ENCODE measurements around the gene SLC16A3.

The SLC16A3 gene

DNA sequence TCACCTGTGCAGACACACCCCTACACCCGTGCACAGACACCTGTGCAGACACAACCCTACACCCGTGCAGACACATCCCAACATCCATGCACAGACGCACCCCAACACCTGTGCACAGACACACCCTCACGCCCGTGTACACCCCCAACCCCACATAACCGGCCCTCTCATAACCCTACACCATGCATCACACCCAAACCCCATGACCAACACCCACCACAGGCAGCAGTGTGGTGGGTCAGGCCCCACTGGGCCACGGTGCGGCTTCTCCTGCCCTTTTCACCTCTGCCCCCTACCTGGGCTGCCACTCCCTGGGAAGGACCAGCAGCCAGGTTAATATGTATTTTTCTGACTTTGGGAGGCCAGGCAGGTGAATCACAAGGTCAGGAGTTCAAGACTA is 4.2 kb upstream of the SLC16A3 start:
- DNase-seq = no peak

DNA sequence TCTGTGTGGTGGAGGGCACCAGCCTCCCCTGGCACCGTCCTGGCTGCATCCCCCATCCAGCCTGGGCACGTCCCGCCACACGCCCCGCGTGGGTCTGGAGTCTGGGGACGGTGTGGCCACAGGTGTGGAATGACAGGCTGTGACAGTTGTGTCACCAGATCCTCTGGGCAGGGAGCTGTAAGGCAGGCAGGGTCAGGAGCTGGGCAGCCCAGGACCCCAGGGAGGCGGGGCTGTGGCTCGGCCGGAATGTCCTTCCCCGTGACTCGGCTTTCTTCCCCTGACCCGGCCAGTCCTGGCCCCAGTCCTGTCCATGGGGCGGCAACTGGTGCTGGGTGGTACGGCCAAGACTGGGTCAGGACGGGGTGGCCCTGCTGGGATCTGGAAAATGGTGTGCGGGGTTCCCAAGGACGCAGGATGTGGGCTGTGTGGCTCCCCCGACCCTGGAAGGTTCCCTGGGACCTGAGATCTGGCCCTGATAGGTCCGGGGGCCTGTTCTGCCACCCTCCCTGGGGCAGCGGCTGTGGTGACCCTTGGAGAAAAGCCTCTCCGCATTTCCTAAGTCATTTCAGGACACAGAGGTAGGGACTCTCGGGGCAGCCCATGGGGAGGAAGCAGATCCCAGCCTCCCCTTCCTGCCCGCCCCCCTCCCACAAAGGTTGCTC is 3.3 kb upstream of the SLC16A3 start:
- no peak for DNase-seq

DNA sequence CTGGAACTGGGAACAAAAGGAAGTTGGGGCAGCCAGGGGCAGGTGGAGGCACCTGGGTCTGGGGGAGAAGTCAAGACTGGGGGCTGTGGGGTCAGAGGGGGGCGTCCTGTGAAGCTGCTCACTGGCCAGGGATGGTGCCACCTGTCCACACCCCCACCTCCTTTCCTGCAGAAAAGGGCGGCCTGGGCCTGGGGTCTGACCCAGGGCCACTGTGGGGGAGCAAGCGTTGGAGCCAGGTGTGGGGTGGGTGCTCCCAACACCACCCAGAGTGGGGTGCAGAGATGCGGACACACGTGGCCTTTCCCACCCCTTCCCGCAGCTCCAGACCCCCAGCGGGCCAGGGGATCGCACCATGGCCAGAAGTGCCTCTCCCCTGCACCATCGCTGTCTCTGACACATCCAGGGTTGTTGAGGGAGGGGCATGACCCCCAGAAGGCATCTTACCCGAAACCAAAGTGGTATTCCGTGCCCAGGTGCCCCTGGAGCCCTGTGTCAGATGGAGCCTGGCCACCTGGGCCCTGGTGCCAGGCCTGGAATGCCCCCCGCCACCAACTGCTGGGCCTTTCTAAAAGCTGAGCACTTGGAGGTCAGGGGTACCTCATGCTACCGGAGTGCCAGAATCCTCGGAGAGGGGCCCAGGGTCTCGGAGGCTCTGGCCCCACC is 2.6 kb upstream of the SLC16A3 start:
- no peak for DNase-seq

DNA sequence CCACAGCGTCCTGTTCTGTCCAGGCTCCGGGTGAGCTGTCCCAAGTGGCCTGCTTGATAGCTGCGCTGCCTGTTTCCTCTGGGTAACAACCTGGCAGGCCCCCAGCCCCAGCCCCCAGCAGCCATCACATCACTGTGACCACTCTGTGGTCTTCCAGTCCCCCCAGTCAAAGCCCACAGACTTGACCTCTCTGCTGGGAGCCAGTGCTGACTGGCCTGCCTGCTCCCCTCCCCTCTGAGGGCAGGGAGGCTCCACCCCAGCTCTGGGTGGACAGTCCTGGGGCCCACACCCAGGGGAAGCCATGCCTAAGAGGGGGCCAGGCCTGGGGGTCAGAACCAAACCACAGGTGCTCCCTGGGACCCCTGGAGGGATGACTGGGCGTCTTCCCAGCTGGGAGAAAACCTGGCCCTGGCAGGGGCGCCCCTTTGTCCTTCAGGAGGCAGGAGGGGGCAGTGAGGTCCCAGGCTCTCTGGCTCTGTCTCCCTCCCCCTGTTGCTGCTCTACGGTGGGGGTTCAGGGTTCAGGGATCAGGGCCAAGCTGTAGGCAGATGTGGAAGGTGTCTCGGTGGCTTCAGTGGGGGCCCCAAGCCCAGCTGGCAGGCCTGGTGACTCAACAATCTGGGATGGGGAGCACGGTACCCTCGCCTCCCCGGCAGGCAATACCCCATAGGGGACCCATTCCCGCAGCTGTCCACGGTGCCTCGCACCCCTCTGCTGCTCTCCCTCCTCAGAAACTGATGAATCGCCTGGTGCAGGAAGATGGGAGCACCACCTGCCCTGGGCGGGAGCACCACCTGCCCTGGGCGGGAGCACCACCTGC is 1.8 kb upstream of the SLC16A3 start:
- no peak for DNase-seq

DNA sequence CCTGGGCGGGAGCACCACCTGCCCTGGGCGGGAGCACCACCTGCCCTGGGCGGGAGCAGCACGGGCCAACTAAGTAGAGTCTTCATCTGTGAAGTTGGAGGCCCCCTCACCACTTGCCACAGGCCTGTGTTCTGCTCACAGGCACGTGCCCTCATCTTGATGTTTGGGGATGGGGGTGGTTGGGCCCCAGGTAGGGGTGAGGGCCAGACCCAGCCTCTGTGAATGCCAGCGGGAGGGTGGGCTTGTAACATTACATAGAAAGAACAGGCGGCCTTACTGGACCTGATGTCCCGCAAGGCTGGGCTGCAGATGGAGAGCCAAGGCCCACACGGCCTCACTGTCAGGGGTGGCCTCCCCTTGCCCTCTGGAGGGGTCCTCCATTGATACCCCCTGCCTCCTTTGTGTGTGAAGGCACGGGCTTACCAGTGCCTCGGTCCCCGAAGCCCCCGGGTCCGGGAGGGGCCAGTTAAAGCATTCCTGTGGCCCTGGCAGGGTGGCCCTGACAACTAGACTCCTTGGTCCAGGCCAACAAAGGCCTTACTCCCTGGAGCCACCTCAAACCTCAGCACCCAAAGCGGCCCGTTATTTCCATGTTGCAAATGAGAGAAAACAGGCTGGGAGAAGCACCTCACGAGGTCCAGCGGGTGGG is 1.1 kb upstream of the SLC16A3 start:
- DNase-seq = no peak

DNA sequence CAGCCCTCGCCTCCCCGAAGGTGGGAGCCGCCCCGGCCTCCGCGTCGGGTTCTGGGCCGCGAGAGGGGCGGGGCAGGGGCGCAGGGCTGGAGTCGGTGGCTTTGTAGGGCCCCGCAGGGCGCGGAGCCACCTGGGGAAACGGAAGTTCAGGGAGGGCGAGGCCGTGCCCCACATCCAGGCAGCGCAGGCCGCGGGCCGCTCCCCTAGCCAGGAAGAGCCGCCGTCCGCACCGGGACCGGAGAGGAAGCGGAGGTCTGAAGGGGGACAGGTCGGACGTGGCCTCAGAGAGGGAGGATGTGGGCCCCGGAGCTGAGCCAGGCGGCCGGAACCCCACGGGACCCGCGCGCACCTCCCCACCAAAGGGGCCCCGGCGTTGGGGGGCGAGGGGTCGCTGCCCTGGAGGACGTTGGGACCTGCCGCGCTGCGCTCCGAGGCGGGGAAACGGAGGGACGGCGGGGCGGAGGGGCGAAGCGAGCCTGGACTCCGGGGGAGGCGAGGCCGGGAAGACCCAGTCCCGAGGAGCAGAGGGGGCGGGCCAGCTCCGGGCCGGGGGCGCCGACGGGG is 482 bp upstream of the SLC16A3 start:
- DNase-seq = no peak

DNA sequence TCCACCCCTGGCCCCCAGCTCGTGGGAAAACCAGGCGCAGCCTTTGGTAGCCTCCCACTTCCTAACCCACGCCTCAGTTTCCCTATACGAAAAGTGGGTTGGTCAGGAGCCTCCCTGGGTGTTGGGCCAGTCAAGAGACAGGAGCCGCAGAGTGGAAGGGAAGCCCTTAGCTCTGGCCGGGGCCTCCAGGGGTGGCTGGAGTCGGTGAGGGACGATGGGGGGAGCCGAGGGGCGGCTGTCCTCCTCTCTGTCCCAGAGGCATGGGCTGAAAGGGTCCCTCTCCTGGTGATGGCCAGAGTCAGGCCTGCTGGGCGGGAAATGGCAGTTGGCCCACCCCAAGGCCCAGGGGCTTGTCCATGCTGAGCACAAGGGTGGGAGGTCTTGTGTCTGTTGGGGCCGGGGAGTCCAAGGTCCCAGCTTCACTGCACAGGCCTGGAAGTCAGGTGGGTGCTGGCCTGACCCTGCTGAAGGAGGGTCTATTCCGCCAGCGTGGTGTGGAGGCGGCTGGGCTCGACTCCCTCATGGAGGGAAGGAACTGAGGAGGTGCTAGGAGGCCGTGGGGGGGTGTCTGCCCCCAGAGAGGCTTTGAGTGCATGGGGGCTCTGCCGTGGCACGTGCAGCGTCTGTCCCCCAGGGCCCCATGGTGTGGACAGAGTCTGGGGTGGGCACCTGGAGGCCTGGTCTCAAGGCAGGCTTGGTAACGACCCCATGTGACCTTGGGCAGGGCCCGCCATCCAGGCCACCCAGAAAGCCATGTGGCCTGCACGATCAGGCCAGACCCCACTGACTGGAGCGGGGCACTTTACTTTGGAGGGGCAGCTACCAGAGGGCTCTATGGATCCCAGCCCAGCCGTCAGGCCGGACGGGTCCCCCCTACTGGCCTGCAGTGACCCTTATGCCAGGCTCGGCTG is 1.1 kb downstream of the SLC16A3 start:
- no peak for DNase-seq

DNA sequence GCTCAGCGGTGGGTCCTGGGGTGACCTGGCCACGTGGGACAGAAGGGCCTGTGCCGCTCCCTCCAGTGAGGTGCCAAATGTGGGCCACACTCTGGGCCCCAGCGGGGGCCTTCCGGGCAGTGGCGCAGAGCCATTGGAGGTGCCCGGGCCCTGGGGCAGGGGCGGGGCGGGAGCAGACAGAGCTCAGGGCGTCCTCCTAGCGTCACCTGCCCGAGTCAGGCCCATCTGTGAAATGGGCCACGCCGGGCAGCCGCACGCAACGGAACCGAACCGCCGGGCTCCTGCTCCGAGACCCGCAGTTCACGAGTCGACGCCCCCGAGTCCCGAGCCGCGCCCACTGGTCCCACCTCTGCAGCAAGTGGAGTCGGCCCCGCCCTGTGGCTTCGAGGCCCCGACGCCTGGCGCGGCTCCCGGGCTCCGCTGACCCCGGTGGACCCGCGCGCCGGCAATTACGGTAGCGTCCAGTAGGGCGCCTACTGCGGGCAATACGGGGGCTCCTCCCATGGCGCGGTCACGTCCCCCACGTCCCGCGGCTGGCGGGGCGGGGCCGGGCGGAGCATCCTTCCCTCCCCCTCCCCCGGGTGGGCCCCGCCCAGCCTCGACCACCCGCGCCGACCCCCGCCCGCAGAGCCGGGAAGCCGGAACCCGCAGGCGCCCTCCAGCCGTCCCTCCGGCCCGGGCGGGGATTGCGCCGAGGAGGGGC is 1.9 kb downstream of the SLC16A3 start:
- peak; percentile 60 for DNase-seq

DNA sequence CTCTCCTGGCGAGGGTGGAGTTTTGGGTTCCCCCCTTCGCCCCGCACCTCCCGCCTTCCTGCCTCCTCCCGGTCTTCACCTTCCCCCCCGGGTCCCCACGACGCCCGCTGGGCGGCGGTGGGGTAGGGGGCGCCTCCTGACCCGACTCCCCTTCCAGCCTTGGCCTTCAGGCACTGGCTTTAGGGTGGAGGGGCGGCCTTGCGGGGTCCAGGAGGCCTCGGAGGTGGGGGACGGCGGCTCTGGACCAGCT is 2.4 kb downstream of the SLC16A3 start:
- DNase-seq = no peak

DNA sequence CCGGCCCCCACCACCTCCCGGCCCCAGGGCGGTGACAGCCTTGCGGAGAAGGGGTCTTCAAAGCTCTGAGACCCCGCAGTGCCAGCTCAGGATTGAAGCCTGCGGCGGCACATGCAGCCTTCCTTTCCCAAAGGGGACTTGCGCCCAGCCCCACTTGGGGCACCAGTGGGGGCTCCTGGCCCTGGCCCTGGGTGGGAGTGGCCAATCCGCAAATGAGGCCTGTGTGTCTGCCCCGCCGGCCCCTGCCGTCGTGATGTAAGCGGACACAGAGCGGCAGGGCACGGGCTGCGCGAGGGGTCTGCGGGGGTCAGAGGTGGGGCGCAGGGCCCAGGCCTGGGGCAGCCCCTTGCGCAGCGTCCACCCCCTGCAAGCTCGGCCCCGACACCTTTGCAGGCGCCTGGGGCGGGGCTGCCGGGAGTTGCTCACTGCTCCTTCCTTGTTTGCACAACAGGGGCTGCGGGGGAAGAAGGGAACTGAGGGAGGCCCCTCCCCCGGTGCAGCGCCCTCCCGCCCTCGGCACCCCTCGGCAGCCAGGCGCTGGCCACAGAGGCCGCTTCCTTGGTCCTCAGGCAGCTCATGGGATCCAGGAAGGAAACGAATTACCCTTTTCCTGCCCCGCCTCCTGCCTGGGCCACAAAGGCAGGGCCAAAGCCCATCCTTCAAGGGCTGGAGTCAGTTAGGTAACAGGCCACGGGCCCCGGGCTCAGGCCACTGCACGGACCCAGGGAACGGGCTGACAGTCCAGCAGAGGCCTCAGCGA is 2.9 kb downstream of the SLC16A3 start:
- no peak for DNase-seq

DNA sequence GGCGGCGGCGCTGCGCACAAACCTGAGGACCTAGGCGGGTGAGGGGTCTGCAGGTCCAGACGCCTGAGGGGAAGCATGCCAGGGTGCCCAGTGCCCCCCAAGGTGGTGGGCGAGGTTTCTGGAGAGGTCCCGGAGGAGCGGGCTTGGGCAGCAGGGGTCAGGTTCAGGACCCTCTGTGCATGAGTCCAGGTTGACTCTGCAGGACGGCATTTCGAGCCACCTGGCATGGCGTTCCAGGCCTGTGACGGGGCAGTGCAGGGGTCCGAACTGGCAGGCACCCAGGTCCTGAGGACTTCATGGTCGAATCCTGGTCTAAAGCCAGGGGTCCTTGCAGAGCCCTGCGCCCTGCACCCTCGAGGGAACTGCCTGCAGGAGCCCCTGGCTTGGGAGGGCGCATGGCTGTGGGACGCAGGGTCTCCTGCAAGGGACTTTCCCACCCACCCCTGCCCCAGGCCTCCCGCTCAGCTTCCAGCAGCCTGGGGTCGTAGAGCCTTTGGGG is 3.5 kb downstream of the SLC16A3 start:
- DNase-seq = no peak

DNA sequence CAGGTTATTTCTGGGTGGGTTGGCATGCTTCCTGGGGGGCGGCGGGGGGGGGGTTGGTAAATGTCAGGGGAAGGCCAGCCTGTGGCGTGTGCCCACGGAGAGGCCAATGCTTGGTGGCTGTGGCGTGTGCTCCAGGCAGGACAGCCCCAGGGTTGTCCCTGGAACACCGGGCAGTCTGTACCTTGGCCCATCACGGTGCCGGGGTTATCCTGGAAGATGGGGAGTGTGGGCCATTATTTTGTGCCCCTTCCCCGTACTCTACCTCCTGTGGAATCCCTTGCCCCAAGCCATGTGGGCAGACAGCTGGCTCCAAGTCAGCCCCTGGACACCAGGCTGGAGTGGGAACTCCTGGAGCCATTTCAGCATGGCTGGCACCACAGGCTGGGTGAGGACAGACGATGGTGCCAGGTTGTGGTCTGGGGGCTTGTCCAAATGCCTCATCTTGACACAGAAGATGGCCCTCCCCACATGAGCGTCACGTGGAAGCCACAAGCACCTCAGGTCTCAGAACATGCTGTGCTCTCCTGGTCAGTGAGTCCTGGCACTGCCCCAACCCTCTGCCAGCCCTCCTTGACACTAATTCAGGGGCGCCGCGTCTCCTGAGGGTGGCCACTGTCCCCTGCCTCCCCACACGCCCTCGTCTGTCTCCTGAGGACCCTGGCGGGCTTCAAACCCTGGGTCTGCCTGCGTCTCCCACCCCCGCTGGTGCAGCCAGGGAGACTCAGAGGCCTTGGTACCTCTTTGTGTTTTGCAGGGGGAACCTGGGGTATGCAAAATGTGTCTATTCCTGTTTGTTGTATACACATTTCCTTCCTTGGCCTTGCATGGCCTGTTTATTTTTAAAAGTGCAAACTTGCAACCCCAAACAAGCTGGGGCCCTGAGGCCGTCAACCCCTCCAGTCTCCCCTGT is 4.3 kb downstream of the SLC16A3 start:
- DNase-seq = no peak

DNA sequence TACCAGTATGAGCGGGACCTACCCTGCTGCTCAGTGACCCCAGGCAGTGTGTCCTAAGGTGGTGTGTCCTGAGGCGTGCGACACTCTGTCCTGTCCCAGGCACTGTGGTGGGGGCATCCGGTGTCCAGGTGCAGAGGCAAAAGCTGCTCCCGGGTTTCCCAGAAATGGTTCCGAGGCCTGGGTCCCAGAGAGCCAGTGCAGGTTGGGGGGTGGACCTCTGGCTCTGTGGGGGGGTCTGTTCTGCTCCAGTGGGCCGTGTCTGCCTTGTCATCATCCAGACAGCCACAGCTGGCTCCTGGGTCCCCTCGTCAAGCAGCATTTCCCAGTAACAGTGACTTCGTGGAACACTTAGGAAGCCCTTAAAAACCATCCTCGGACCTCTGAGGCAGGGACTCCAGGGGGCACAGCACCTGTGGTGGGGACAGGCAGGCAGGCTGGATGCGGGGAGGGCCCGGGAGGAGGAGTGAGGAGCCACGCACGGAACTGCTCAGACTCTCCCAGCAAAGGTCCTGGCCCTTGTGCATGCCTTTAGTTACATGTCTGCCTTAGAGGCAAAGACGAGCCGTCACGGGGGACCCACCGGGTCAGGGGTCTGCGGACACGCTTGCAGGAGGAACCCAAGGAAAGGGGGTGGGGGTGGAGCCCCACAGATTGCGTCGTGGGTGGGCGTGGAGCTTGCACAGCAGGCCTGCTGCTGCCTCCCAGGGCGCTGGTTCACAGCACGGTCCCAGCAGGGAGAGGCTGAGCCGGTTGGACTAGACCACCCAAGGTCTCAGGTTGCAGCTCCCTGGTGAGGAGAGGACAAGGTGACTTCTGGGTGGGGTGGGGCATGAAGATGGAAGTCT is 5.6 kb downstream of the SLC16A3 start:
- no peak for DNase-seq

DNA sequence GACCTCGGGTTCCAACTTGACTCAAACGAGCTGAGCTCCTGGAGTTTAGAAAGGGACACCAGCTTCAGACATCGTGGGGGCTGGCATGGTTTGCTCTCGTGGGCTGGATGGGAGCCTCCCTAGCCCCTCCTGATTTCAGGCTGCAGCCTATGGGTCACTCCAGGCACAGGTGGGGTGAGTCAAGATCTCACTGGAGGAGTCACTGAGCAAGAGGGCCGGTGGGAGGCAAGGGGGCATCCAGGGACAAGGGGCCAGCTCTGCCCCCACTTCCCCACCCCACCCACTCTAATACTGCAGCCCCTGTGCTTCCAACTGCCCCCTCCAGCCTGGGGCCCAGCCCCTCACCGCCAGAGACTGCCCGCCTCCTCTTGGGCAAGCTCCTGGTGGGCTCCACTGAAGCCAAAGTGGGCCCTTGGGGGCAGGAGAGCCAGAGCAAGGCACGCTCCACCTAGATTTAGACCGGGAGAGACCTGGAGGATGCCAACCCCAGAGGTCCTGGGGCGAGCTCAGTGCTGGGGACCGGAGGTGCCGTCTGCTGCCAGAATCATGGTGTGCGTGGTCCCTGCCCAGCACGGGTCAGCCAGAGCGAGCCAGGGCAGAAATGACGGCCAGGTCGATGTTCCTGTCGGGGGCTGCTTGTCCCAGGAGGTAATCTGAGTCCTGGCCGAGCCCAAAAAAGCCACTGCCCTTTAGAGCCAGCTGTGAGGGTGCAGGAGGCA is 6.4 kb downstream of the SLC16A3 start:
- DNase-seq = no peak

DNA sequence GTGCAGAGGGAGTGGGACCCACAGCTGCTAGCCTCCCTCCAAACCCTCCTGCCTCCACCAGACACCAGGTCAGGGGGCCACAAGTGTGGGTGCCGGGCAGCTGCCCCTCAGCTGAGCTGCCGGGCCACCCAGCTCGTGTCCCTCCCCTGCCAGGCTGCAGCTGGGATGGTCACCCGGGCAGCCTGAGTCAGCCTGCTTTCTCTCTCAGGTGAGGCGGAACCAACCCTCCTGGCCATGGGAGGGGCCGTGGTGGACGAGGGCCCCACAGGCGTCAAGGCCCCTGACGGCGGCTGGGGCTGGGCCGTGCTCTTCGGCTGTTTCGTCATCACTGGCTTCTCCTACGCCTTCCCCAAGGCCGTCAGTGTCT is 6.9 kb downstream of the SLC16A3 start:
- DNase-seq = no peak

DNA sequence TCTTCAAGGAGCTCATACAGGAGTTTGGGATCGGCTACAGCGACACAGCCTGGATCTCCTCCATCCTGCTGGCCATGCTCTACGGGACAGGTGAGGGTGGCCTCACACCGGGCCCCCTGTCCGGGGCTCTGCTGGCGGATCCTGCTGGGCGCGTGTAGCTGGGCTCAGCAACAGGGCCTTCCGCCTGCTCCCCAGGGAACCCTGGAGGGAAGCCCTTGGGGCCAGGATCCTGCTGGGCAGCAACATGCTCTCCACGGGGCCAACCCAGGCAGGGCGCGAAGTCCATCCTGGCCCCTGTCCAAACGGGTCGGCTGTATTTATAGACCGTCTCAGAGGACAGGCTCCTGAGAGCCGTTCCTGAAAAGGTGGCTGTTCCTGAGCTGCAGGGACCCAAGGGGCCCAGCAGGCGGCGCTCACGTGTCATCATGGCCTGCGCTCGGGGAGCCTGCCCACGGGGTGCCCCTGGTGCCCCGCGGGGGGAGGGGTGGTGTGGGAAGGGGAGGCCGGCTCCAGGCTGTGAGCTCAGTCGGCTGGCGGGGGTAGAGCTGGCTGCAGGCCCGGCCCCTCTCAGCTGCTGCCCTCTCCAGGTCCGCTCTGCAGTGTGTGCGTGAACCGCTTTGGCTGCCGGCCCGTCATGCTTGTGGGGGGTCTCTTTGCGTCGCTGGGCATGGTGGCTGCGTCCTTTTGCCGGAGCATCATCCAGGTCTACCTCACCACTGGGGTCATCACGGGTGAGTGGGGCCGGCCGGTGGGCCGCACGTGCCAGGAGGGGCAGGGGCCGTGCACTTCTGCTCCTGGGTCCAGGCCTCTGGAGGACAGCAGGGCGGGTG is 7.5 kb downstream of the SLC16A3 start:
- DNase-seq = peak; percentile 71

DNA sequence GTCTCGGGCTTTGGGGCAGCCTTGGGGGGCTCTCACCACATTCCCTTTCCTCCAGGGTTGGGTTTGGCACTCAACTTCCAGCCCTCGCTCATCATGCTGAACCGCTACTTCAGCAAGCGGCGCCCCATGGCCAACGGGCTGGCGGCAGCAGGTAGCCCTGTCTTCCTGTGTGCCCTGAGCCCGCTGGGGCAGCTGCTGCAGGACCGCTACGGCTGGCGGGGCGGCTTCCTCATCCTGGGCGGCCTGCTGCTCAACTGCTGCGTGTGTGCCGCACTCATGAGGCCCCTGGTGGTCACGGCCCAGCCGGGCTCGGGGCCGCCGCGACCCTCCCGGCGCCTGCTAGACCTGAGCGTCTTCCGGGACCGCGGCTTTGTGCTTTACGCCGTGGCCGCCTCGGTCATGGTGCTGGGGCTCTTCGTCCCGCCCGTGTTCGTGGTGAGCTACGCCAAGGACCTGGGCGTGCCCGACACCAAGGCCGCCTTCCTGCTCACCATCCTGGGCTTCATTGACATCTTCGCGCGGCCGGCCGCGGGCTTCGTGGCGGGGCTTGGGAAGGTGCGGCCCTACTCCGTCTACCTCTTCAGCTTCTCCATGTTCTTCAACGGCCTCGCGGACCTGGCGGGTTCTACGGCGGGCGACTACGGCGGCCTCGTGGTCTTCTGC is 8.4 kb downstream of the SLC16A3 start:
- DNase-seq = no peak
